GM21423 (cell line): Measurements from ENCODE around the gene FBXO31.
"Not testable (repeated sequence)": the region's sequence is repeated elsewhere in the genome, so short reads cannot be mapped to it uniquely, and the experiment has no call there.

ENCODE experiments used
- ATAC-seq: cut with Tn5 transposase; IDR thresholded peaks from one replicate; pipeline ENCODE4 v1.9.1; 2021; ENCODE audit warnings: mild to moderate bottlenecking, moderate library complexity; ENCODE audit not compliant: unreplicated experiment

The FBXO31 gene

GRCh38 chr16:87387942-87388817 lies 4.6 kb upstream of the FBXO31 start:
- ATAC-seq: peak; percentile 52

DNA sequence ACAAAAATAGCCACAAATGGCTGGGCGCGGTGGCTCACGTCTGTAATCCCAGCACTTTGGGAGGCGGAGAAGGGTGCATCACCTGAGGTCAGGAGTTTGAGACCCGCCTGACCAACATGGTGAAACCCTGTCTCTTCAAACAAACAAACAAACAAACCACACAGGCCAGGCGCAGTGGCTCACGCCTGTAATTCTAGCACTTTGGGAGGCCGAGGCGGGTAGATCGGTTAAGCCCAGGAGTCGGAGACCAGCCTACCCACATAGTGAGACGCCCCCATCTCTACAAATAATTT lies 1.2 kb upstream of the FBXO31 start:
- ATAC-seq: not testable (repeated sequence)

DNA sequence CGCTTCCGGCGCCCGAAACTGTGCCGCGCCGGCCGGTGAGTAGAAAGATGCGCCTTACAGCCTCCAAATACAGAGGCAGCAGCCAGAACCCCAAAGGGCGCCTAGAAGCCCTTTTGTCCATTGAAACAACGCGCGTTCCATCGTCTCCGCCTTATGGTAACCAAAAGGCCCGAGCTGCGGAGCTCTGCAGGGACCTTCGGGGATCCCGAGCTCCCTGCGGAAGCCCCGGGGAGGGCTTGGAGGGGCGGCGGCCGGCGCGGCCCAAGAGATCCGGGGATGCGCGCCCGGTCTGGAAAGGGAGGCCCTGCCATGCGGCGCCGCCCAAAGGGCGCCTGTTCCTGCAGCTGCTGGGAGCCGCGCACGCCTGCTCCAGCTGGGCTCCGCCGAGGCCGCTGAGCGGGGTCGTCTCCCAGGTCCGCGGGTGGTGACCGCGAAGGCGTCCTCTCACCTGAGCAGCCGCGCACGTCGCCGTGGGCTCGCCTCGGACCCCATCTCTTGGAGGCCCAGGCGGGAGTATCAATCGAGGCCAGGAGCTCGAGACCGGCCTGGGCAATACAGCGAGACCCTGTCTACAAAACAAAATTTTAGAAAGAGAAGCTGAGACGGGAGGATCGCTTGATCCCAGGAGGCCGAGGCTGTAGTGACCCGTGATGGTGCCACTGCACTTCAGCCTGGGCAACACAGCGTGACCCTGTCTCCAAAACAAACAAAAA lies 742 bp upstream of the FBXO31 start:
- ATAC-seq: peak; percentile 2

- no peak for ATAC-seq
Observed at GRCh38 chr16:87382023-87382785, 1.4 kb downstream of the FBXO31 start.

- no peak for ATAC-seq
Observed at GRCh38 chr16:87380881-87381280, 2.7 kb downstream of the FBXO31 start.

DNA sequence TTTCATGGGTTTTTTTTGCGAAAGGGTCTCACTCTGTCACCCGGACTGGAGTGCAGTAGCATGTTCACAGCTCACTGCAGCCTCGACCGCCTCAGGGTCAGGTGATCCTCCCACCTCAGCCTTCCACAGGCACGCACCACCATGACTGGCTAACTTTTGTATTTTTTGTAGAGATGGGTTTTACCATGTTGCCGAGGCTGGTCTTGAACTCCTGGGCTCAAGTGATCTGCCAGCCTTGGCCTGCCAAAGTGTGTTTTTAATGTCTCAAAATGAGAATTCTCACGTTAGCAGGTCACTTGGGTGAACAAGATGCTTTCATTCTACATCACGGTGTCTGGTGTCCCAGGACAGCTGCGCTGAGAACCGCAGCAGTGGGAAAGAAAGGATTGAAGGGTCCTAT lies 3.2 kb downstream of the FBXO31 start:
- ATAC-seq: no peak

GRCh38 chr16:87379312-87379752 lies 4.2 kb downstream of the FBXO31 start:
- ATAC-seq: not testable (repeated sequence)

- no peak for ATAC-seq
Observed at GRCh38 chr16:87376660-87377059, 6.9 kb downstream of the FBXO31 start.

DNA sequence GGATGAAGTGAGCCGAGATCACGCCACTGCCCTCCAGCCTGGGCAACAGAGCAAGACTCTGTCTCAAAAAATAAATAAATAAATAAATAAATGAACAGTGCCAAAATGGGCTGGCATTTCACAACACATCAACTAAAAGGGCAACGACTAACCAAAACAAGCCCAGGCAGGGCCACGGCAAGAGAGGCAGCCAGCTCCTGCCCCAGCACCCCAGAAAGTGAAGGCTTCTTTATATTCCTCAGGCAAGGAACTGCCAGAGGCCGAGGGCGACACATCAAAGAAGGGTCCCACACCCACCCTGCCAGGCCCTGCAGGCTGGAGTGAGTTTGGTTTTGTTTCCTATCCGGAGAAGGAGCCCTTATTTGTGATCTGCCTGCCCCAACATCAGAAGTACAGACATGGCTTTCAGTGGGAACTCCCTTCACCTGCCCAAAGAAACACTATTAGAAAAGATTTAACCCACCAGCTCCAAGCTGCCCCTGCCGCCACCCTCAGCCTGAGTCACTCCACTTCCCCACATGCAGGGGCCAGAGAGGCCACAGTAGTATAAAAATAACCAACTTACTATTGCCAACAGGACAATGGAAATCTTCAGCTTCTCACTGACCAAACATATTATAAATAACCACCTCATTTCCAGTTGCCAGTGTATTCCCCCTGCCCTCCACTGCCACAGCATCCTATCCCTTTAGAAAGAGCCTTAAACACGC lies 8.0 kb downstream of the FBXO31 start:
- no peak for ATAC-seq

DNA sequence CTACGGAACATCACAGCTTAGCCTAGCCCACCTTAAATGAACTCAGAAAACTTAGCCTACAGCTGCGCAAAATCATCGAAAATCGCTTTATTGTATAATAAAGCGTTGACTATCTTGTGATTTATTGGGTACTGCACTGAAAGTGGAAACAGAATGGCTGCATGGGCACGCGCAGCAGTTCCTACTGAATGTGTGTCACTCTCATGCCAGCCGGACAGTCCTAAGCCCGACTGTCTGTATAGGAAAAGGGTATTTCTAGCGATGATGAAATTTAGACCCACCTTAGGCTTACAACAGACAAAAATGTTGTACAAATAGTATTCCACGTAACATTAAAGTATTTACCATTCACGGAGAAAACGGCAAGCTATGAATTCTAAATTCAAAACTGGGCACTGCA lies 9.3 kb downstream of the FBXO31 start:
- no peak for ATAC-seq

- ATAC-seq: no peak
Observed at GRCh38 chr16:87372305-87372704, 11.3 kb downstream of the FBXO31 start.

- ATAC-seq: no peak
Observed at GRCh38 chr16:87371261-87371866, 12.2 kb downstream of the FBXO31 start.

DNA sequence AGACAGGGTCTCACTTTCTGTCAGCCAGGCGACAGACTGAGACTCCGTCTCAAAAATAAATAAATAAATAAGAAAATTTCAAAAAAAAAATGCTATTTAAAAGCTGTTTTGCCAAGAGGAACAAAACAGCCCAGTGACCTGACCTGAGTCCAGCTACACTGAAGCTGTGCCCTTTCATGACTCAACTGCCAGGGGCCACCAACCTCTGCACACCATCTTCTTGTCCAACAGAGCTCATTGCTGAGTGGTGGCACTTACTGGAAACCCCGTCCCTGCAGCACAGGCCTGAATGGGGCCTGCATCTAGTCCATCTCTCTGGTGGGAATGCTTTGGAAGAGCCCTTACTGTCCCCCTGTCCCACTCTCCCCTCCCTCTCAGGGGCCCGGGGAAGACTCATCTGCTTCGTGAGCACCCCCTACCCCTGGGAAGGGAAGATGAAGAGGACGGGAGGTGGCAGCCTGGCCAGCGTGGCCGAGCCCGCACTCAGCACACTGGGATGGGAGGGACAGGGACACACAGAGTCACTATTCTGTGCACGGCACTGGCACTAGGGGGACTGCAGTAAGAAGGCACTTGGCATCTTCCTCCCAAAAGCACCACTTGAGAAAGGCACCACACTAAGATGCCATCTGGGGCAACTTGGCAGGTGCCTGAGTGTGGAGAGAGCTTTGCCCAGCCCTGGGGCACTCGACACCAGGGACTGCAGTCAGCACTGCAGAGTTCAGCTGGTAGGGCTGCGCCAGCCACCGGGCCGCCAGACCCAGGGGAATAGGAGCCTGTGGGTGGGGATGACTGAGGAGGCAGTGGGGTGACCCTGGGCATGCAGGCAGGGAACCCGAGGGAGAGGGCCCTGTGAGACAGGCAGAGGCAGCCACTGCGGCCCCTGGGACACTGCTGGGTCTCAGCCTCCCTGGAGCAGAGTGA lies 13.5 kb downstream of the FBXO31 start:
- no peak for ATAC-seq

GRCh38 chr16:87369117-87369765 lies 14.3 kb downstream of the FBXO31 start:
- no peak for ATAC-seq

DNA sequence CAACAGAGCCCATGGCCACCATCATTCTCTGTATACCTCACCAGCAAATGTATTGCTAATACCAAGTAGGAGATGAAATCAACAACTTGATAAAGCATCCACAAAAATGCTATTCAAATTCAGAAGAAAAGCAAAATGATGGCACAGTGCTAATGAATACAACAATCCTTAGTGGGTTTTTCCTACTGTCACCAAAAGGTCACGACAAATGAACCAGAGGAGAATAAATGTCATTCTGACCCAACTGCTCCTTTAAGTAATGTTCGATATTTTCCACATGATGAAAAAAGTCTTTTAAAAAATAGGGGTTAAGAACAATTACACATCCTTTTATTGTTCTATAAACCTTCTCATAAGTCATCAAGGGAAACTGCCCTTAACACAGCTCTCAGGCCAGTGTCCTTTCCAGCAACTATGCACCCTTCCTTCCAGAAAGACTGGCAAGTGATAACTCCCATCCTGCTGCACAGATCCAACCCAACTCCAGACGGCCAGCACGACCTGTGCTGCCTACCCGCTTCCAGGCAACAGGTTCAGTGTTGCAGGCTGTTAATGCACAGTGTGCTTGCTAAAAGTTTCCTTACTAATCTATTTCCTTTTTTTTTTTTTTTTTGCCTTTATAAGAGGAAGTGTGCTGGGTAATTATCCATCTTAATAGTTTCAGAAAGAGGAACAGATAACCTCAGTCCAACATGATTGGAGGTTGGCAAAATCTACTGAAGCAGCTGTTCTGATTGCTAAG lies 15.4 kb downstream of the FBXO31 start:
- no peak for ATAC-seq

DNA sequence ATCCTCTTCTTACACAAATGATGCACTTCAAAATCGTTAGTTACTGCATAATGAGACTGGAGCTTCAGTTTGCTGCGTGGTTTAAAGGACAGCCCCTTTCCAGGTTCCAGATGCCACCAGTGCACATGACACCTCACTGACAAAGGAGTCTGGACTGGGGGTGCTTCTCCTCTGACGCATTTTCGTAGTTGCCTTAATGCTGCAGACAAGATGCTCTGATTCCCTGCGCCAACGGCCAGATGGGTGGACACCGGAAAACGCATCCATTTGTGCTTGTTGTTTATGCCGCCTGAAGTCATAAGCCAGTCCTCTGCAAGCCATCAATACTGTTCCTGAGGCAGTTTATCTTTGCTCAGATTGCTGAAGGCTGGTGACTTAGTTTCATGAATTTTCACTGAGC lies 16.0 kb downstream of the FBXO31 start:
- no peak for ATAC-seq

- no peak for ATAC-seq
Observed at GRCh38 chr16:87366930-87367329, 16.6 kb downstream of the FBXO31 start.

DNA sequence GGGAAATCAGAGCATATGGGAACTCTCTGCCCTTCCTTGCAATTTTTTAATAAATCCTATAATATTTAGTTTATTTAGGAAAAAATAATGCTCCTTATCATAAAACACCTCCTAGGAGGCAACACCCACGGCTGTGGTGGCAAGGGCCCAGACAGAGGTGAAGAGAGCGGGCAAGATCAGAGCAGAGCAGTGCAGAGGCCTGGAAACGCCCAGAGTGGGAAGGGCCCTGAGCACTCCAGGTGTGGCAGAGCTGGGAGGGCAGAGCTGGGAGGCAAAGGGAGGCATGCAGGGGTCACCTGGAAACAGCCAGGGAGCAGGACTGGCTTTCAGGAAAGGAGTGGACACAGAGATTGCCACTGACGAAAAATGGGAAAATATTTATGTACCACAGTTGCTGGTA lies 17.3 kb downstream of the FBXO31 start:
- ATAC-seq: no peak
